ENCODE data around the gene SPSB1.
A peak's percentile ranks its signal among the peaks of the same experiment; 100 is the strongest.

Gene SPSB1

DNA sequence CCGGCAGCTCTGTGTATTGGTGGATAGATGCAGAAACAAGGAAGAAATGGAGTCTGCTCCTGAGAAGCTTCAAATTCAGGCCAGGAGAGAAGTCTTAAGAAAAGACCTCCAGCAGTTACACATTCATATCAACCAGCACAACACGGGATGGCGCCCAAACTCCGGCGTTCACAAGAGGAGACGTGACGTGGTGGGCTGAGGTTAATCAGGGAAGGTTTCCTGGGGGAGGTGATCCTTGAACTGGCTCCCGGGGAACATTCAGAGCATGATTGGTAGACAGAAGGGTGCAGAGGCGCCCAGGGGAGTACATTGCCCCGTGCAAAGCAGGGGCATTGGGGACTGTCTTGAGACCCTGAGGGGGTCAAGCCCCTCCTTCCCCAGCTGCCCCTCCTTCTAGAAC is 27.7 kb upstream of the SPSB1 start:
- no peak overlapping the region for H3K27ac Mint-ChIP-seq
- H3K9me3 Mint-ChIP-seq, result no peaks in the 10 kb centered on the region
- DNase-seq (ENCODE audit: low spot score in 2 of 2) (no peak), ATAC-seq (ENCODE audit: low read depth) (no peak)
- peaks cover 13% of the 10 kb centered on the region for H3K4me1 Mint-ChIP-seq
- H3K27me3 Mint-ChIP-seq, result no peaks in the 10 kb centered on the region
- no peak overlapping the region for H3K4me3 Mint-ChIP-seq
- peaks cover 23% of the 10 kb centered on the region for H3K36me3 Mint-ChIP-seq

DNA sequence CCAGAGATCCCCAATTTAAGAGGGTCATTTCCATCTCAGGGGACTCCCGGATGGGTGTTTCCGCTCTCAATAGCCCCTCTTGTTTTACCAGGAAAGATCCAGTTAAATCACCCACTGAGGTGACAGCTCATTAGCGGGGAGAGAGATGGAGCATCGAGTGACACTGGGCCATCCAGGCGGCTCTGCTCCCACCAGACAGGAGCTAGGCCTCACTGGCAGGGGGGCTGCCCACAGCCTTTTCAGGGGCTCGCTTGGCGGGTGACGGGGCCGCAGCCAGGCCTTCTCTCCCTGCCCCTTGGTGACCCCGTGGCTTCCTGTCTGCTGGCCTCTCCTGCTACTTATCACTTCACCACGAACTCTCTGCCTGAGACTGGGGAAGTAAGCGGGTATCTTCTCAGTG is 26.7 kb upstream of the SPSB1 start:
- Mint-ChIP-seq H3K9me3 (no peaks in the 10 kb centered on the region), H3K4me1 (peaks cover 4% of the 10 kb centered on the region), H3K4me3 (no peak overlapping the region), H3K27ac (no peak overlapping the region), H3K27me3 (no peaks in the 10 kb centered on the region), H3K36me3 (peaks cover 20% of the 10 kb centered on the region)
- no peak for ATAC-seq (ENCODE audit: low read depth)
- DNase-seq (ENCODE audit: low spot score in 2 of 2), result no peak

DNA sequence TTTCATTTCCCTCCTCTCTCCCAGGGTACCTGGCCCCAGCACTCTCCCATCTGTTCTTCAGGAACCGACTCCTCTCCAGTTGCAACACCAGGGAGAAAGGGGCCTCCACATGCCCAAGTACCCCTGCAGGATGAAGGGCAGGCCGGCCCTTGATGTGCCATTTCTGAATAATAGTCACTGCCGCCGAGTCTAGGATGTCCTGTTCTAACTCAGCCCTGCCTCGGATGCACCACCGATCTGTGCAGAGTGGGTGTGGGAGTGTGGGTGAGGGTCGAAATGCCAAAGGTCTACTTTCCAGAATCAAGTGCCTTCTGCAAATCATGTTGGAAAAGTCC is 25.4 kb upstream of the SPSB1 start:
- no peak for ATAC-seq (ENCODE audit: low read depth)
- H3K36me3 Mint-ChIP-seq, result peaks cover 15% of the 10 kb centered on the region
- H3K9me3 Mint-ChIP-seq, result no peaks in the 10 kb centered on the region
- H3K27ac Mint-ChIP-seq, result no peak overlapping the region
- H3K4me3 Mint-ChIP-seq, result no peak overlapping the region
- DNase-seq (ENCODE audit: low spot score in 2 of 2), result no peak
- peaks cover 2% of the 10 kb centered on the region for H3K4me1 Mint-ChIP-seq
- H3K27me3 Mint-ChIP-seq, result no peaks in the 10 kb centered on the region

DNA sequence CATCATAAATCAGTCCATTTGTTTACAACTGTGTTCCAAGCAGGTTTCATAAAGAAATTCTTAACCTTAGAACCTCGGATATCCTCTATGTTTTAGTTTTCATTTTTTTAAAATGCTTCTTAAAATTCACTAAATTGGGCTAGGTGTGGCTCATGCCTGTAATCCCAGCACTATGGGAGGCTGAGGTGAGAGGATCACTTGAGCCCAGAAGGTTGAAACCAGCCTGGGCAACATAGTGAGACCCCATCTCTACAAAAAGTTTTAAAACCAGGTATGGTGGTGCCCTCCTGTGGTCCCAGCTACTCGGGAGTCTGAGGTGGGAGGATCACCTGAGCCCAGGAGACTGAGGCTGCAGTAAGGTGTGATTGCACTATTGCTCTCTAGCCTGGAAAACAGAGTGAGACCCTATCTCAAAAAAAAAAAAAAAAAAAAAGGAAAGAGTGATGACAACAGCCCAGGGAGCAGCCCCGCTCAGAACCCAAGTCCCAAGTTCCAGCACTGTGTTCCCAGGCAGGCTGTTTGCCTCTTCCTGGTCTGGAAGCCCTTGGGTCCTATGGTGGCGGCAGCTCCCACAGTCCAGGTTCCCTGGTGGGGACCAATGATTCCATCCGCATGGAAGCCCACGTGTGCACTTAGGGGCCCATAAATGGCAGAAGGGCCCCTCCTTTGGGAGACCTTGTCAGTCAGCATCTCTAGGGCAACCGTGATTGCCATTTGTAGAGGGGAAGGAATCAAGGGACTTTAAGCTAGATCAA is 24.7 kb upstream of the SPSB1 start:
- Mint-ChIP-seq H3K27ac (no peak overlapping the region), H3K36me3 (peaks cover 14% of the 10 kb centered on the region), H3K4me3 (no peak overlapping the region), H3K9me3 (no peaks in the 10 kb centered on the region), H3K4me1 (peaks cover 2% of the 10 kb centered on the region), H3K27me3 (no peaks in the 10 kb centered on the region)
- ATAC-seq (ENCODE audit: low read depth), result no peak
- no peak for DNase-seq (ENCODE audit: low spot score in 2 of 2)

DNA sequence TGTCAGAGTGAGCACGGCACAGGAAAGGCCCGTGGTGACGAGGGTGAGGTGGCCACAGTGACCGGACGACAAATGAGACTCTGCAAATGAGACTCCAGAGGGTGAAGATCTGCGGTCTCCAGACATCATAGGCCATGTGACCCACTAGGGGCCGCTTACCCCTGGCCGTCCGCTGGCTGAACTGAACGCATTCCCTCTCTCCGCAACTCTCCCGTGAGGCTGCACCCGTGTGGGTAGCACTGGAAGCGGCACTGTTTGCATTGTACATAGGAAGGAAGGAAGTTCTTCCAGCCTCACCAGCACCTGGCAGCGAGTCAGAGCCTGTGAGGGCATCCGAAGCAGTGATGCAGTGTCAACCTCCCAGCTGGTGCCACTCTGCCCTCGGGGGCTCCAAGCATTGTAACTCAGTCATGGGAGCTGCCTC is 23.6 kb upstream of the SPSB1 start:
- H3K27me3 Mint-ChIP-seq, result no peaks in the 10 kb centered on the region
- H3K4me1 Mint-ChIP-seq, result peaks cover 2% of the 10 kb centered on the region
- DNase-seq (ENCODE audit: low spot score in 2 of 2), result no peak
- ATAC-seq (ENCODE audit: low read depth), result no peak
- peaks cover 12% of the 10 kb centered on the region for H3K36me3 Mint-ChIP-seq
- H3K27ac Mint-ChIP-seq, result no peak overlapping the region
- no peaks in the 10 kb centered on the region for H3K9me3 Mint-ChIP-seq
- no peak overlapping the region for H3K4me3 Mint-ChIP-seq

DNA sequence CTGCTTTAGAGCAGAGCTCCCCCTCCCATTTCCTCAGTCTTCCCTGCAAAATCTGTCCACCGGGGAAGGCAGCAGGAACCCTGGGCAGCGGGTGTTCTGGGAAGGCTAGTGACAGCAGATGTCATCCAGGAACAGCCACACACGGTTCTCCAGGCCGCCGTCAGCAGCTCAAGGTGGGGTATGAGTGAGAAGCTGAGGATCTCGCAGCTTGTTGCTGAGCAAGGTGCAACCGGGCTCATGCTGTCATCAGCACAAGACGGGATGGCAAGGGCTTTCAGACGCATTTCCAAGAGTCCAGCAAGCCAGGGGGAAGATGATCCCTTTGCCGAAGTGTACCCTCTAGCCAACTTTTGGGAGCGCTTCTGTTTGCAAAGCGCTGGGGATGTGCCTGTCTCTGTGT is 23.0 kb upstream of the SPSB1 start:
- no peaks in the 10 kb centered on the region for H3K27me3 Mint-ChIP-seq
- no peaks in the 10 kb centered on the region for H3K9me3 Mint-ChIP-seq
- ATAC-seq (ENCODE audit: low read depth) (no peak), DNase-seq (ENCODE audit: low spot score in 2 of 2) (no peak)
- H3K4me3 Mint-ChIP-seq, result no peak overlapping the region
- peaks cover 2% of the 10 kb centered on the region for H3K4me1 Mint-ChIP-seq
- H3K36me3 Mint-ChIP-seq, result peaks cover 11% of the 10 kb centered on the region
- no peak overlapping the region for H3K27ac Mint-ChIP-seq

DNA sequence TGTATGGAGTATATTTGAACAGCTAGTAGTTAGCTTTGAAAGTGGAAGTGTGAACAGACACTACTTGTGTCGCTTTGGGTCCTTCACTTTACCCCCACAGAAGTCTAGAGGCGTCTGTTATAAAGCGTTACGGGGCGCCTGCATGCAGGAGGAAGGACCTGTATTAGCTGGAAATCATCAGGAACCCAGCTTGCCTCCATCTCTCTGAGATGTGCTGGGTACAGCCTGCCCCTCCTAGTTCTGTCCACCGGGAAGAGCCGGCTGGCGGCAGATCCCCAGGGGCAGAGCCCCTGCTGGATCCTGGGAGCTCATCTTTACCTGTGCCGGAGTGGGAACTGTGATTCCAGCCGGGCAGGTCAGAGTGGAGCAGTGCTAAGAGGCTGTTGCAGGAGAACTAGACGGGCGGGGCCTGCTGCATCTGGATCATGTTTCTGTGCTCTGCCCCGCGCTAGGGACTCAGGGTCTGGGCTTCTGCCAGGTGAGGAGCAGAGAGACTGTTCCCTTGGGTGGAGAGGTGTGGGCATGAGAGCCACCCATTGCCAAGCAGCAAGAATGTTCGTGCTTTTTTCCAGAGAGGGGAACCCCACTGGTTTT is 22.3 kb upstream of the SPSB1 start:
- Mint-ChIP-seq H3K4me1 (peaks cover 6% of the 10 kb centered on the region), H3K9me3 (no peaks in the 10 kb centered on the region), H3K36me3 (peaks cover 6% of the 10 kb centered on the region), H3K27ac (no peak overlapping the region), H3K27me3 (no peaks in the 10 kb centered on the region), H3K4me3 (no peak overlapping the region)
- ATAC-seq (ENCODE audit: low read depth), result no peak
- no peak for DNase-seq (ENCODE audit: low spot score in 2 of 2)

DNA sequence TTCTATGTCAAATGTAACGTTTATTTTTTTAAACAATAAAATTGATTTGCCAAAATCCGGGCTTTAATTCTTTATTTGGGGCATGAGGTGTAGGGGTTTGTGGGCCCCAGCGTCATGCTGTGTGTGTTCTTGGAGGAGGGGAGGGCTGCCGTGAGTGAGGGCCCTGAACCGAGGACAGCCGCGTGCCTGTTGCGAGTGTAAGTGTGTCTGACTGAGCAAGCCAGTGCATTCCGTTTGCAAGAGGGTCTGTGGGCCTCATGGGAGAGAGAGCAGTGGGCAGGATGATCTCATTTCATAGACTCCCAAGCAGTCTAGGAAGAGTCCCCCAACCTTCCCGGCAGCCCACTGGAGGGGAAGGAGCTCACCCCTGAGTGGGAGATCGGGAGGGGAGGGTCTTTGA is 21.4 kb upstream of the SPSB1 start:
- no peaks in the 10 kb centered on the region for H3K27me3 Mint-ChIP-seq

DNA sequence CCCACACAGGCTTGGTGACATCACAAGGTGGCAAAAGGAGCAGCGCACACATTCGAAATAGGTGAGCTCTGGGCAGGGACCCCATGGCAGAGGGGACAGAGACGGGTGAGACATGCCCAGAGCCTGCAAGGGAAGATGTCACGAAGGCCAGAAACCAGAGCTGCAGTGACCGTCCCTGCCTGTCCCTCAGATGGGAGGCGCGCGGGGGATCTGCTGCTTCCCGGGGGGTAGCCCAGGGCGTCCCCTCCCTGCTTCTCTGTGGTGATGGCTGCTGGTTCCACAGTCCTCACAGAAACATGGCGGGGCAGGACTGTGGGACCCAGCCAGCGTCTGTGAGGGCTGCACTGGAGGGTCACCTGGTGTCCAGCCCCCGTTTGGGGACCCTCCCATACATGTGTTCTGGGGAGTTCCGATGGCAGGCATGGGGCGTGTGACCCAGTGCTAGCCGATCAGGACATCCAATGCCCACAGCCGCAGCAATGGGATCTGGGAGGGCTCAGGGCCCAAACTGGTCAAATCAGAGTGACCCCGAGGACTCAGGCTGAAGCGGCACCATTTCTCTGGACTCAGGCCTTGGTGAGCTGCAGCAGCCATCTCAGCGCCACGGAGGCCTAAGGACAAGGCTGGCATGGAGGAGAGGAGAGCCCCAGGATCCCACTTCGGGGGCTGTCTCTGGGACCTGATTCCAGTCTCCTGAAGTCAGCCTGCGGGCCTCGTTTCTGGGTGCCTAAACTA is 20.7 kb upstream of the SPSB1 start:
- no peak overlapping the region for H3K27ac Mint-ChIP-seq
- peaks cover 5% of the 10 kb centered on the region for H3K36me3 Mint-ChIP-seq
- ATAC-seq (ENCODE audit: low read depth) (no peak), DNase-seq (ENCODE audit: low spot score in 2 of 2) (no peak)
- no peaks in the 10 kb centered on the region for H3K9me3 Mint-ChIP-seq
- no peak overlapping the region for H3K4me3 Mint-ChIP-seq
- no peaks in the 10 kb centered on the region for H3K27me3 Mint-ChIP-seq
- peaks cover 7% of the 10 kb centered on the region for H3K4me1 Mint-ChIP-seq

More for the DNA sequence above, 21.4 kb upstream of the SPSB1 start:
- ATAC-seq (ENCODE audit: low read depth) (no peak), DNase-seq (ENCODE audit: low spot score in 2 of 2) (no peak)
- H3K36me3 Mint-ChIP-seq, result peaks cover 4% of the 10 kb centered on the region
- H3K4me1 Mint-ChIP-seq, result peaks cover 7% of the 10 kb centered on the region
- no peak overlapping the region for H3K4me3 Mint-ChIP-seq
- H3K27ac Mint-ChIP-seq, result no peak overlapping the region
- no peaks in the 10 kb centered on the region for H3K9me3 Mint-ChIP-seq

DNA sequence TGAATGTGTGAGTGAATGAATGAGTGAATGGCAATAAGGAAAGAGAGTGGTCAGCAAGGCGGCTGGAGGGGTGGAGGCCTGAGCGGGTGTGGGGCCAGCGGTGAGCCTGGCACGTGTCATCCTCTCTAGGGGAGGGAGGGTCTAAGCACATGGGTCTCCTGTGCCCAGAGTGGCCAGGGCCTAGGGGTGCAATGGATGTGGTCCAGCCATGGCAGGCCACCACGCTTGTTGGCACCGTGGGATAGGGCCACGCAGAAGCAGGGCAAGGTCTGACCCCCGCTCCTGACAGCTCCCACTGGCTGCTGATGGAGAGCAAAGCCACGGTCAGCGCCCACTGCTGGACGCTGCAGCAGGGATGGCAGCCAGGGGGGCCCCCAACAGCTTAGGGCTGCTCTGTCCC is 19.5 kb upstream of the SPSB1 start:
- DNase-seq (ENCODE audit: low spot score in 2 of 2) (no peak), ATAC-seq (ENCODE audit: low read depth) (no peak)
- H3K9me3 Mint-ChIP-seq, result no peaks in the 10 kb centered on the region
- no peak overlapping the region for H3K27ac Mint-ChIP-seq
- H3K36me3 Mint-ChIP-seq, result peaks cover 4% of the 10 kb centered on the region
- no peaks in the 10 kb centered on the region for H3K27me3 Mint-ChIP-seq
- peaks cover 5% of the 10 kb centered on the region for H3K4me1 Mint-ChIP-seq
- no peak overlapping the region for H3K4me3 Mint-ChIP-seq

DNA sequence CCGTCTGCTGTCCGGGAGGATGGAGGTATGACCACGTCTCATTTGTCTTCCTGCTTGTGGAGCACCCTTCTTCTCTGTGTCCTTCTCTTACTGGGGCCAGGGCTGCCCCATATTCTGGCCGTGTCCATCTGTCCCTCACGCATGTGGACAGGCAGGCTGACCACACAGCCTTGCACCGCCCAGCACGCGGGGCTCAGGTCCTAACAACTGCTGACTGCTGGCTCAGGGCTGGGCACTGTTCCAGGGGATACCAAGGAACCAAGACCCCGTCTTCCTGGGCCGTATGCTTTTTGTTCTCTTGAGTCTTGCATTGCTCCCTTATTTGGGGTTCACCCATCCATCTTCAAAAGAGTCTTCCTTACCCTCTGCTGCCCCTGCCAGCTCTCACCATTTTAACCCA is 17.5 kb upstream of the SPSB1 start:
- no peak overlapping the region for H3K4me3 Mint-ChIP-seq

DNA sequence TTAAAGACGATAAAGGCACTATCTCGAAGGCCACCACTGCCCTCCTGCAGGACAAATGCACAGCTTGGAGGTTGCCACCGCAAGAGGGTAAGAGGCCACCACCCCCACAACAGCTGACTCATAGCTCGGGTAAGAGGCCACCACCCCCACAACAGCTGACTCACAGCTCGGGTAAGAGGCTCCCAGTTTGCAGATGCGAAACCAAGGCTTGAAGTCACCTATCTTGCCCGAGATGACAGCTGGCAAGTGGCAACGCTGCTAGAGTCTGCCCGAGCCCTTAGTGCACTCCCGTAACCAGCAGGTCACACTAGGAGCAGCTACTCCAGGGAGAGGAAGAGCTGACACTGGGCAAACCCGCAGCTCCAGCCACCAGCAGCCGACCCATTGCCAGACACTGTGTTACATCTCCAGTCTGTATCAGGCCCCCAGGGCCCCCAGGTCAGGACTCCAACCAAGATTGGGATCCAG is 17.1 kb upstream of the SPSB1 start:
- Mint-ChIP-seq H3K36me3 (peaks cover 4% of the 10 kb centered on the region), H3K4me3 (no peak overlapping the region), H3K27ac (no peak overlapping the region), H3K4me1 (peaks cover 11% of the 10 kb centered on the region), H3K9me3 (no peaks in the 10 kb centered on the region), H3K27me3 (peaks cover 7% of the 10 kb centered on the region)
- DNase-seq (ENCODE audit: low spot score in 2 of 2), result no peak
- ATAC-seq (ENCODE audit: low read depth), result peak; percentile 87

More for the DNA sequence above, 17.5 kb upstream of the SPSB1 start:
- ATAC-seq (ENCODE audit: low read depth), result no peak
- H3K27ac Mint-ChIP-seq, result no peak overlapping the region
- peaks cover 4% of the 10 kb centered on the region for H3K27me3 Mint-ChIP-seq
- DNase-seq (ENCODE audit: low spot score in 2 of 2), result no peak
- no peaks in the 10 kb centered on the region for H3K9me3 Mint-ChIP-seq
- H3K4me1 Mint-ChIP-seq, result peaks cover 8% of the 10 kb centered on the region
- H3K36me3 Mint-ChIP-seq, result peaks cover 4% of the 10 kb centered on the region

DNA sequence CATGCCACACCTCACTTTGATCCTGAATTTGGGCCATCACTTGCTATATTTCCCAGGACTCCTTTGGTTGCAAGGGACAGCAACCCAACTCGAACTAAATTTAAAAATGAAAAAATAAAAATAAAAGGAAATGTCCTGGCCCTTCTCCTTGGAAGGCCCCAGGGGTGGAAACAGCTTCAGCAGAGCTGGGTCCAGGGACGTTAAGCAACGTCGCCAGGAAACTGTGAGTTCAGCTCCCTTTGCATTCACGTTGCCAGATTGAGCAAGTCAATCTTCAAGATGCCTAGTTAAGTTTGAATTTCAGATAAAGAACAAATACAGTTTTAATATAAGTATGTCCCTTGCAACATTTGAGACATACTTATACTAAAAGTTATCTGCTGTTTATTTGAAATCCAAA is 14.6 kb upstream of the SPSB1 start:
- no peak for ATAC-seq (ENCODE audit: low read depth)
- Mint-ChIP-seq H3K9me3 (no peaks in the 10 kb centered on the region), H3K4me3 (no peak overlapping the region), H3K27me3 (peaks cover 18% of the 10 kb centered on the region), H3K4me1 (peaks cover 13% of the 10 kb centered on the region), H3K27ac (no peak overlapping the region), H3K36me3 (peaks cover 1% of the 10 kb centered on the region)
- no peak for DNase-seq (ENCODE audit: low spot score in 2 of 2)

DNA sequence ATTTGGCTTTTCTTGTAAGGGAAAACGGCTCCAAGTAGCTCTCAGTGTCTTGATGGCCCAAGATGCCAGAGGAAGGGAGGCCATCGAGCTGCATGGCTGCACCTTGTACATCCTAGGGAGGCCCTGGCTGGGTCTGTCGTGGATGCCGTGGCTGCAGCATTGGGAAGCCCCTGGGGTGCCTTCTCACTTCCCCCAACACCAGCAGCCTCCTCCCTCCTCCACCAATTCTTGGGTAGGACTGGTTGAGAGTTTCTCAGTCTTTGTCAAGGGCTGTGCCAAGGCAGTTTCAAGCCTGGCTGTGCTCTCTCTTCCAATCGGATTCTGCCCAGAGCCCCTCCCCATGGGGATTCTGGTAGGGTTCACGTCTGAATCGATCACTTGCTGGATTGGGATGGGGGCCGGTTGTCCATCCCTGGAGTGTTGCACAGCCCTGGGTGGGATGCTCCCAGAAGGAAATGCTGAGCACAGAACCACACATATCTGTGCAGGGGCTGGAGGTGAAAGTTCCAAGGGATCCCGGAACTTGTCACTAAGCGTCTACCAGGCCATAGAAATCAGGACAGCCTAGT is 14.0 kb upstream of the SPSB1 start:
- Mint-ChIP-seq H3K4me1 (peaks cover 13% of the 10 kb centered on the region), H3K27me3 (peaks cover 18% of the 10 kb centered on the region), H3K9me3 (no peaks in the 10 kb centered on the region), H3K36me3 (peaks cover 1% of the 10 kb centered on the region), H3K4me3 (no peak overlapping the region), H3K27ac (no peak overlapping the region)
- no peak for ATAC-seq (ENCODE audit: low read depth)
- no peak for DNase-seq (ENCODE audit: low spot score in 2 of 2)

Measured in memory B cell (primary cell).